ENCODE results near the gene TBL1XR1. TPM values are rescaled to one million over a fixed set of nuclear protein-coding genes. Genes with fewer than 3 reads are reported as not detected.

Gene TBL1XR1
- total and polyA plus RNA-seq, 2 donors (not counting 3 experiments of a cell fraction or from before 2014, with no cell fraction given): 26.9 to 146 TPM

GRCh38 chr3:177169936-177170722, 27.2 kb downstream of the TBL1XR1 start:
- Histone ChIP-seq H3K4me1 (ENCODE audit: control insufficient read depth, extremely low read depth, insufficient read depth, low read length) (peaks cover 5% of the 10 kb centered on the region), H3K9me1 (replicated peaks; ENCODE audit: control insufficient read depth, extremely low read depth, insufficient read depth, low read length) (peaks cover 4% of the 10 kb centered on the region), H3K27ac (ENCODE audit: insufficient read depth, low read depth, low read length) (no peak overlapping the region), H3K4me2 (ENCODE audit: insufficient read depth, low read length) (no peak overlapping the region), H3K9me3 (replicated peaks; ENCODE audit: control insufficient read depth, insufficient read depth, low read length) (no peaks in the 10 kb centered on the region), H4K20me1 (replicated peaks; ENCODE audit: control insufficient read depth, extremely low read depth, insufficient read depth, low read length) (peaks cover 15% of the 10 kb centered on the region), H3K27me3 (ENCODE audit: control insufficient read depth in 2 of 2, insufficient read depth in 2 of 2, low read length in 2 of 2) (no peaks in the 10 kb centered on the region), H3K36me3 (ENCODE audit: control insufficient read depth in 2 of 2, extremely low read depth in 1 of 2, insufficient read depth in 2 of 2, low read length in 2 of 2) (peaks cover 0 to 2% of the 10 kb centered on the region in 2 experiments), H3K4me3 (replicated peaks in 1 of 3; ENCODE audit: insufficient read depth in 1 of 3, low read depth in 1 of 3, low read length in 3 of 3) (no peak overlapping the region), H3K9ac (replicated peaks; ENCODE audit: extremely low read depth, insufficient read depth, low read length) (no peak overlapping the region), H2AFZ (ENCODE audit: low read depth, low read length) (no peak overlapping the region), H3K79me2 (ENCODE audit: control insufficient read depth, insufficient read depth, low read length) (peaks cover 97% of the 10 kb centered on the region)
- intact Hi-C loops (cut with micrococcal nuclease) (no loop called here), dilution Hi-C loops (cut with MboI; ENCODE audit: extremely low pct_ligation_motif_present, low sequenced_read_pairs) (no loop called here)
- CTCF ChIA-PET: no interaction called here
- no peak for FAIRE-seq
- BruUV-seq (replicated peaks): no TSS peak
- POLR2A ChIA-PET: no interaction called here
- DNase-seq (ENCODE audit: low read depth, low spot score): no peak
- TF ChIP-seq POLR2AphosphoS5 (IDR thresholded peaks at IDR 0.05; ENCODE audit: insufficient read depth, low read depth, low read length): no peak
- no peak for TF ChIP-seq MYC (IDR thresholded peaks at IDR 0.05; ENCODE audit: low read depth, low read length)
- no peak for TF ChIP-seq FOS (IDR thresholded peaks at IDR 0.05; ENCODE audit: borderline replicate concordance, insufficient read depth, low read length)
- no peak for TF ChIP-seq JUN (IDR thresholded peaks at IDR 0.05; ENCODE audit: borderline replicate concordance, insufficient read depth, insufficient read length, low read depth)
- TF ChIP-seq MAX (IDR thresholded peaks at IDR 0.05; ENCODE audit: insufficient read depth, insufficient read length): no peak

GRCh38 chr3:177168431-177168830, 28.9 kb downstream of the TBL1XR1 start:
- no peak overlapping the region for H3K4me2 ChIP-seq (ENCODE audit: insufficient read depth, low read length)
- intact Hi-C loops (cut with micrococcal nuclease): no loop called here
- ChIA-PET POLR2A (no interaction called here), CTCF (no interaction called here)
- no peak for FAIRE-seq
- no peak overlapping the region for H3K9ac ChIP-seq (replicated peaks; ENCODE audit: extremely low read depth, insufficient read depth, low read length)
- dilution Hi-C loops (cut with MboI; ENCODE audit: extremely low pct_ligation_motif_present, low sequenced_read_pairs): no loop called here
- H3K4me1 ChIP-seq (ENCODE audit: control insufficient read depth, extremely low read depth, insufficient read depth, low read length): peaks cover 5% of the 10 kb centered on the region
- H3K4me3 ChIP-seq (replicated peaks in 1 of 3; ENCODE audit: insufficient read depth in 1 of 3, low read depth in 1 of 3, low read length in 3 of 3): no peak overlapping the region
- H3K27me3 ChIP-seq (ENCODE audit: control insufficient read depth in 2 of 2, insufficient read depth in 2 of 2, low read length in 2 of 2): no peaks in the 10 kb centered on the region
- no TSS peak for BruUV-seq (replicated peaks)
- H4K20me1 ChIP-seq (replicated peaks; ENCODE audit: control insufficient read depth, extremely low read depth, insufficient read depth, low read length): peaks cover 17% of the 10 kb centered on the region
- H3K36me3 ChIP-seq (ENCODE audit: control insufficient read depth in 2 of 2, extremely low read depth in 1 of 2, insufficient read depth in 2 of 2, low read length in 2 of 2): peaks cover 0 to 2% of the 10 kb centered on the region in 2 experiments
- peaks cover 4% of the 10 kb centered on the region for H3K9me1 ChIP-seq (replicated peaks; ENCODE audit: control insufficient read depth, extremely low read depth, insufficient read depth, low read length)
- H3K79me2 ChIP-seq (ENCODE audit: control insufficient read depth, insufficient read depth, low read length): peaks cover 97% of the 10 kb centered on the region
- no peak for DNase-seq (ENCODE audit: low read depth, low spot score)
- TF ChIP-seq FOS (IDR thresholded peaks at IDR 0.05; ENCODE audit: borderline replicate concordance, insufficient read depth, low read length): no peak
- TF ChIP-seq CTCF (IDR thresholded peaks at IDR 0.05; ENCODE audit: extremely low read depth in 1 of 2, insufficient read depth in 1 of 2, low read depth in 1 of 2, low read length in 2 of 2): no peak
- no peak for TF ChIP-seq POLR2AphosphoS5 (IDR thresholded peaks at IDR 0.05; ENCODE audit: insufficient read depth, low read depth, low read length)
- no peak for TF ChIP-seq JUN (IDR thresholded peaks at IDR 0.05; ENCODE audit: borderline replicate concordance, insufficient read depth, insufficient read length, low read depth)
- TF ChIP-seq EZH2 (IDR thresholded peaks at IDR 0.05; ENCODE audit: borderline replicate concordance, low read depth, low read length, severe bottlenecking): no peak
- no peak for TF ChIP-seq MAX (IDR thresholded peaks at IDR 0.05; ENCODE audit: insufficient read depth, insufficient read length)
- TF ChIP-seq GATA2 (IDR thresholded peaks at IDR 0.05; ENCODE audit: insufficient read depth, insufficient read length, low read depth, low read length): no peak
- TF ChIP-seq MYC (IDR thresholded peaks at IDR 0.05; ENCODE audit: low read depth, low read length): no peak
- no peak for TF ChIP-seq POLR2A (IDR thresholded peaks at IDR 0.05; ENCODE audit: low read depth, low read length)
- H2AFZ ChIP-seq (ENCODE audit: low read depth, low read length): no peak overlapping the region
- no peak overlapping the region for H3K27ac ChIP-seq (ENCODE audit: insufficient read depth, low read depth, low read length)
- no peaks in the 10 kb centered on the region for H3K9me3 ChIP-seq (replicated peaks; ENCODE audit: control insufficient read depth, insufficient read depth, low read length)

Data from endothelial cell of umbilical vein (primary cell).